ENCODE results near the gene GTF2F2.

Gene GTF2F2

DNA sequence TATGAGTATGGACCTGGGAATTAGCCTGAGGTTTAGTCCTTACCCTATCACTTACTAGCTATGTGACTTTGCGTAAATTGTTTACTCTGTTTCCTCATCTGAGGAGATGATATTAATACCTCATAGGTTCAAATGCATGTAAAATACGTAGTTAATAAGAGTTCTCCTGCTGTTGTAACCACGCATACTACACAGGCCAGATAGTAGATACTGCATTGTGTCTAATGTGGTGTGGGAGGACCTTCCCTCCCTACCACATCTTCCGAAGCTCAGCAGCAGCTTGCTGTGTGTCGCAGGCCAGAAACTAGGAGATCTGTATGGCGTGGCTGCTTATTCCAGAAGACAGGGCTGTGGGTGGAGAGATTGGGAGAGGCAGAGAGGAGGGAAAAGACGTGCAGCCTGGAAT, 23.0 kb downstream of the GTF2F2 start:
- TF ChIP-seq, protein P1, sequence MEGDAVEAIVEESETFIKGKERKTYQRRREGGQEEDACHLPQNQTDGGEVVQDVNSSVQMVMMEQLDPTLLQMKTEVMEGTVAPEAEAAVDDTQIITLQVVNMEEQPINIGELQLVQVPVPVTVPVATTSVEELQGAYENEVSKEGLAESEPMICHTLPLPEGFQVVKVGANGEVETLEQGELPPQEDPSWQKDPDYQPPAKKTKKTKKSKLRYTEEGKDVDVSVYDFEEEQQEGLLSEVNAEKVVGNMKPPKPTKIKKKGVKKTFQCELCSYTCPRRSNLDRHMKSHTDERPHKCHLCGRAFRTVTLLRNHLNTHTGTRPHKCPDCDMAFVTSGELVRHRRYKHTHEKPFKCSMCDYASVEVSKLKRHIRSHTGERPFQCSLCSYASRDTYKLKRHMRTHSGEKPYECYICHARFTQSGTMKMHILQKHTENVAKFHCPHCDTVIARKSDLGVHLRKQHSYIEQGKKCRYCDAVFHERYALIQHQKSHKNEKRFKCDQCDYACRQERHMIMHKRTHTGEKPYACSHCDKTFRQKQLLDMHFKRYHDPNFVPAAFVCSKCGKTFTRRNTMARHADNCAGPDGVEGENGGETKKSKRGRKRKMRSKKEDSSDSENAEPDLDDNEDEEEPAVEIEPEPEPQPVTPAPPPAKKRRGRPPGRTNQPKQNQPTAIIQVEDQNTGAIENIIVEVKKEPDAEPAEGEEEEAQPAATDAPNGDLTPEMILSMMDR (IDR thresholded peaks at IDR 0.05; ENCODE audit: low read depth, low read length) = no peak
- peaks cover 4% of the 10 kb centered on the region; the same call in 1 of the 2 replicates for H3K36me3 ChIP-seq
- peaks cover 3% of the 10 kb centered on the region for H3K4me1 ChIP-seq
- no peaks in the 10 kb centered on the region for H3K9me3 ChIP-seq
- no peak overlapping the region for H3K4me3 ChIP-seq (ENCODE audit: low read depth, low read length)
- H3K27me3 ChIP-seq = no peaks in the 10 kb centered on the region
- no peak for DNase-seq

DNA sequence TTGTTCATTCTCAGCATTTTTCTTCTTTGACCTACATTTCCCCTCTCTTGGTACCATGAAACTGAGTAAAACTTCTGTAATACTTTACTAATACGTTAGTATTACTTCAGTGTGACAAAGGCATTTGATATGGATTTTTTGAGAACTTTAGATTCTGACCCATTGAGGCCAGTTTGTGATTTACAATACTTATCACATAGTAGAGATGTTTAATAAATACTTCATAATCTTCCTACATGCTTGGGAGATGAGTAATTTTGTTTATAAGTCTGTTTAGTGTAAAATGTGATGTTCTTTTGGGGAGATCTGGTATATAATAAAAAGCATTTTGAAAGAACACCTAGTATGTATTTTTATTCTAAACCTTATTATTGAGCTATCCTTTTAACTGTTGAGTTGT, 29.7 kb downstream of the GTF2F2 start:
- H3K36me3 ChIP-seq = peaks cover 6% of the 10 kb centered on the region; the same call in 1 of the 2 replicates
- H3K9me3 ChIP-seq = no peaks in the 10 kb centered on the region
- DNase-seq = no peak
- no peaks in the 10 kb centered on the region for H3K27me3 ChIP-seq
- H3K4me1 ChIP-seq = peaks cover 3% of the 10 kb centered on the region
- TF ChIP-seq, protein P1 (IDR thresholded peaks at IDR 0.05; ENCODE audit: low read depth, low read length) = no peak
- no peak overlapping the region for H3K4me3 ChIP-seq (ENCODE audit: low read depth, low read length)

DNA sequence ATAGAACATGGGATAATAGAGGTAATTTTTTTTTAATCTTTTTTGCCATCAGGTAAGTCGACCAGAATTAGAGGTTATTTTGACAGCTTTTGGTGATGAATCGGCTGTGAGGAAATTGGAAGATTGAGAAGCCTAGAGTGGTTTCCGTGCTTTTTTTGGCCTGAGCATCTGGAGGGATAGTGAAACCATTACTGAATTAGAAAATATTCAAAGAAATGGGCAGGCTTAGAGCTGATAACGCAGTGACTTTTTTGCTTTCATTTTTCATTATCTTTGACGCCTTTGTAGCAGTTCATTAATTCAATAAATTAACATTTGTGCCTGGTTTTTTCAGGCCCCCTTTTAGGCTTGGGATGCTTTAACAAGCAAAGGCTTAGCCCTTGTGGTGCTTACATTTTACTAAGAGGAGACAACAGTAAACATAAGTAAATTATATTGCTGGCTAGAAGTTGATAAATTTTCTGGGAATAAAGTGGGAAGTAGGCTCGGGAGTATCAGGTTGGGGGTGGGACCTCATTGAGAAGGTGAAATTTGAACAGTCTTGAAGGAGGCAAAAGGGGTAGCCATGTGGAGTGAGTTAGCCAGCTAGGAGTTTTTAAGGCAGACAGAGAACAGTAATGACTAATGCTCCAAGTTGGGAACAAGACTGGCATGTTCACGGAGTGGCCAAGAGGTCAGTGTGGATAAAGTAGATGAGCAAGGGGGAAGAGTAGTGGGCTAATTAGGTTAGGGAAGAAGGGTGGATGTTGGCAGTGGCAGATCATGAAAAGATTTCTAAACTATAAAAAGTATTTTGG, 36.5 kb downstream of the GTF2F2 start:
- no peaks in the 10 kb centered on the region for H3K9me3 ChIP-seq
- H3K4me1 ChIP-seq = no peaks in the 10 kb centered on the region; the same call in 1 of the 2 replicates
- H3K36me3 ChIP-seq = peaks cover 23% of the 10 kb centered on the region
- no peak overlapping the region for H3K4me3 ChIP-seq (ENCODE audit: low read depth, low read length)
- H3K27me3 ChIP-seq = no peaks in the 10 kb centered on the region
- DNase-seq = no peak
- TF ChIP-seq, protein P1 (IDR thresholded peaks at IDR 0.05; ENCODE audit: low read depth, low read length) = no peak

GRCh38 chr13:45162194-45162593, 41.9 kb downstream of the GTF2F2 start:
- TF ChIP-seq, protein P1 (IDR thresholded peaks at IDR 0.05; ENCODE audit: low read depth, low read length) = no peak
- H3K36me3 ChIP-seq = peaks cover 20% of the 10 kb centered on the region
- H3K9me3 ChIP-seq = no peaks in the 10 kb centered on the region
- DNase-seq = no peak
- no peaks in the 10 kb centered on the region; the same call in 1 of the 2 replicates for H3K4me1 ChIP-seq
- H3K27me3 ChIP-seq = no peaks in the 10 kb centered on the region
- no peak overlapping the region for H3K4me3 ChIP-seq (ENCODE audit: low read depth, low read length)

GRCh38 chr13:45162821-45163220, 42.5 kb downstream of the GTF2F2 start:
- Histone ChIP-seq H3K4me3 (ENCODE audit: low read depth, low read length) (no peak overlapping the region), H3K27me3 (no peaks in the 10 kb centered on the region), H3K9me3 (no peaks in the 10 kb centered on the region), H3K4me1 (no peaks in the 10 kb centered on the region; the same call in 1 of the 2 replicates), H3K36me3 (peaks cover 18% of the 10 kb centered on the region)
- TF ChIP-seq, protein P1 (IDR thresholded peaks at IDR 0.05; ENCODE audit: low read depth, low read length) = no peak
- DNase-seq = no peak

DNA sequence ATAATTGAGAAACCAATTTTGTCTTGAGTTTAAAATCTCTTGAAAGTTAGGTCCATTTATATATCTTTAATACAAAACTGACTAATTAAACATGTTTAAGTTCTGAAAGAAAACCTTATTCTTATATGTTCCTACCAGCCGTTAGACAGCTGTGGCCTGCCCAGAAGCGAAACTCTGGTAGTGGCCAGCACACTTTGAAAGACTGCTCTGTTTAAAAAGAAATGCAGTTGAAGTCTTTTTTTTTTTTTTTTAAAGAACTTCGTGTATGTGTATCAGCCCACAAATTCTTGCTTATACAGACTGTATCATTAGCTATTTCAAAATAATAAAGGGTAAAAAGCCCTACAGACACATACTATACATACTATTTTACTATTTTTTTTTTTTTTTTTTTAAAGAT, 46.5 kb downstream of the GTF2F2 start:
- Histone ChIP-seq H3K36me3 (peaks cover 2% of the 10 kb centered on the region; the same call in 1 of the 2 replicates), H3K4me1 (no peaks in the 10 kb centered on the region), H3K27me3 (no peaks in the 10 kb centered on the region), H3K4me3 (ENCODE audit: low read depth, low read length) (no peak overlapping the region), H3K9me3 (no peaks in the 10 kb centered on the region)
- TF ChIP-seq, protein P1 (IDR thresholded peaks at IDR 0.05; ENCODE audit: low read depth, low read length) = no peak
- no peak for DNase-seq

Data from BE2C (cell line).